HG03175 (cell line): ENCODE data around the gene AFG3L2.

Source experiments
- ATAC-seq: cut with Tn5 transposase; IDR thresholded peaks from one replicate; pipeline ENCODE4 v1.9.1; 2021; ENCODE audit warnings: mild to moderate bottlenecking, moderate library complexity; ENCODE audit not compliant: unreplicated experiment

AFG3L2 gene

DNA sequence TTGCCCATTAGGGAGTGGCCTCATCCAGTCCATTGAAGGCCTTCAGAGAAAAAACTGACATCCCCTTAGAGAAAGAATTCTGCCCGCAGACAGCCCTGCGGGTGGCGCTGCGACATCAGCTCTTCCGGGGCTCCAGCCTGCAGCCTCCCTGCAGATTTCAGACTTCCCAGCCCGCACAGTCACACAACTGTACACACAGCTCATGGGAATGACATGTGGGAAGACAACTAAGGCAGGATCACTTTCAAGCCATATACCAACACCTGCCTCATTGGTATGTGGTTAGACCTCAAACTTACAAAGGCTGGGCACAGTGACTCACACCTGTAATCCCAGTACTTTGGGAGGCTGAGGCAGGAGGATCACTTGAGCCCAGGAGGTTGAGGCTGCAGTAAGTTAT lies 93.8 kb downstream of the AFG3L2 start:
- ATAC-seq, result no peak

DNA sequence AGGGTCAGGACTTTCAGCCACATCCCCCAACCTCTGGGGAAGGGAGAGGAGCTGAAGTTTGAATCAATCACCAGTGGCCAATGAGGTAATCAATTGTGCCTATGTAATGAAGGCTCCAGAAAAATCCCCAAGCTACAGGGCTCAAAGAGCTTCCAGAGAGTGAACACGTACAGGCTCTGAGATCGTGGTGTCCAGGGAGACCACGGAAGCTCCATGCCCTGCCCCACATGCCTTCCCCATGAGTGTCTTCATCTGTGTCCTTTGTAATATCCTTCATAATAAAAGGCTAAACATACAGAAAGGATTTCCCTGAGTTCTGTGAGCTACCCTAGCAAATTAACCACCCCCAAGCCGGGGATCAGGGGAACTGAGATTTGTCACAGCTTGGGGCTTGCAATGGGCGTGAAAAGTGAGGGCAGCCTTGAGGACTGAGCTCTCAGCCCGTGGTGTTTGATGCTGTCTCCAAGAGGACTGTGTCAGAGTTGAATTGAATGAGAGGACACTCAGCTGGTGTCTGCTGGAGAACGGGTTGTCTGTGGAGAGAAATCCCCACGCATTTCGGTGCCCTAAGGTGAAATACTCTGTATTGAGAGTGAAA lies 94.5 kb downstream of the AFG3L2 start:
- no peak for ATAC-seq

DNA sequence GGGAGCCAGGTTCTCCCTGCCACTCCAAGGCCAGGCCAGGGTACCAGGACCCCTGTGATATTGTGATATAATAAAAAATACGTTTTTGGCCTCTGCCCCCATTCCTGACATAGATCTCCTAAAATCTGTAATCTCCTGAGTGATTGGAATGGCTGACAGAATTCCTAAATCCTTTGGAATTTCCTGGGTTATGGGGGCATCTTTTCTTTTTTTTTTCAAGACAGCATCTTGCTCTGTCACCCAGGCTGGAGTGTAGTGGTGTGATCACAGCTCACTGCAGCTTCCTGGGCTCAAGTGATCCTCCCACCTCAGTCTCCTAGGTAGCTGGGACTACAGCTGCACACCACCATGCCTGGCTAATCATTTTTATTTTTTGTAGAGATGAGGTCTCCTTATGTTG lies 95.2 kb downstream of the AFG3L2 start:
- ATAC-seq, result no peak

DNA sequence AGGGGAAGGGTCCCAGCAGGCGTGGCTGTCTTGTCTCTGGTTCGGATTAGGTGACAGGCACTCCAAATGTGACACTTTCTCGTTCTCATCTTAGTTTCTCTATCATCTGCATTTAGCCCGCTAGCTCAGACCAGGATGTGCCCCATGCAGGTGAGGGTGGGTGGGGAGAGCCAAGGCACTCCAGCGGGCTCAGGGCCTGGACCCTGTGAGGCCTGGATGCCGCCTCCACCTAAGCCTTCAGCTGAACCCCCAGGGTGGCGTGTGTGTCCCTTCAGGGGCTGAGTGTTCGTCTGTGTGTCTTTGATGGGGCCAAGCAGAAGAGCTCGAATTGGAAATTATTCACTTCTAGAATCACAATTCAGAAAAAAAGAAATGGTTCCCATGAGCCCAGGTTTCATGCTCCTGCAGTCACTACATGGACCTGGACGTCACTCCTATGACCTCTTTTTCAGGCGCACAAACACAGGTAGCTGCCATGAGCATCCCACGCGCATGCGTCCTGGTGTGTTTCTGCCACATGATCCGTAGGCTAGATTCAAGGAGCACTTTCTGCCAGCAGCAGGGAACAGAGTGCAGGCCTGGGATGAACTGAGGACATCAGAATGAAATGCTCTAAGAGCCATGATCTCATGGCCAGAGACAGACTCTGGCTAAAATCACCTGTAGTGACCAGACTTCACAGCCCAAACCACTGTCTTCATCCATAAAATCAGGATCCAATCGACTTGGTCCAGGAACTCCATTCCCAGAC lies 97.1 kb downstream of the AFG3L2 start:
- ATAC-seq, result no peak
